Measurements from ENCODE around the gene TMEM244. TPM values are rescaled to one million over a fixed set of nuclear protein-coding genes. Genes with fewer than 3 reads are reported as not detected.

The TMEM244 gene
- total and polyA plus RNA-seq, 2 of the 4 experiments (the other 2 are of a cell fraction): 0.21 to 0.36 TPM

DNA sequence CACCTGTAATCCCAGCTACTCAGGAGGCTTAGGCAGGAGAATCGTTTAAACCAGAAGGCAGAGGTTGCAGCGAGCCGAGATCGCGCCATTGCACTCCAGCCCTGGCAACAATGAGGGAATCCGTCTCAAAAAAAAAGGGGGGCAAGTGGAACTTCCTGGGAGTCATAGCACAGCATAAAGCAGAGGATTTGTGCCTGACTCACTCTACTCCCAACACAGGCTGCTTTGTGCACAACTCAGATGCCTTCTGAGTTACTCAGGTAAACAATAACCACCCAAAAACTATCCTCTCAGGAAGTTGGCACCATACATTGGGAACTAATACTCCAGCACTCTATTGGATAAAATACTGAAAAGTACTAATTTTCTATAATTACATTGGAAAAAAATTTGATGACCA, 2.5 kb upstream of the TMEM244 start:
- no peak overlapping the region for H2BK15ac ChIP-seq (ENCODE audit: low read depth, low read length)
- peaks cover 4% of the 10 kb centered on the region; the same call in 1 of the 2 replicates for H3K9me1 ChIP-seq (ENCODE audit: insufficient read depth, low read length)
- no peak overlapping the region for H3K4me3 ChIP-seq (ENCODE audit: insufficient read depth, low read depth, low read length)
- H3K36me3 ChIP-seq (ENCODE audit: control insufficient read depth, insufficient read depth, low read length): no peaks in the 10 kb centered on the region
- in situ Hi-C loops (cut with MboI; ENCODE audit: low sequenced_read_pairs): no loop called here
- ChIA-PET POLR2A (ENCODE audit: unreplicated experiment) (no interaction called here), CTCF (no interaction called here)
- dilution Hi-C loops (cut with HindIII; ENCODE audit: low sequenced_read_pairs, unreplicated experiment): no loop called here
- H3K23ac ChIP-seq (ENCODE audit: low read depth, low read length): no peak overlapping the region
- no peak overlapping the region for H2AK9ac ChIP-seq (replicated peaks; ENCODE audit: low read depth, low read length, poor library complexity)
- H2BK120ac ChIP-seq (ENCODE audit: low read depth, low read length): no peak overlapping the region; the same call in 1 of the 2 replicates
- TF ChIP-seq FOS (IDR thresholded peaks at IDR 0.05; ENCODE audit: low read depth, low read length) (peak; percentile 57), CEBPB (IDR thresholded peaks at IDR 0.05; ENCODE audit: low read depth, low read length) (no peak), BHLHE40 (IDR thresholded peaks at IDR 0.05; ENCODE audit: low read depth, low read length) (peak; percentile 9; the same call in 1 of the 2 replicates), RAD21 (IDR thresholded peaks at IDR 0.05; ENCODE audit: low read length) (no peak)
- peaks cover 2% of the 10 kb centered on the region; the same call in 1 of the 2 replicates for H3K9me3 ChIP-seq (ENCODE audit: control insufficient read depth, insufficient read depth, low read length)
- no TSS peak for BruUV-seq (replicated peaks)
- peaks cover 12% of the 10 kb centered on the region for H3K4me1 ChIP-seq (ENCODE audit: control insufficient read depth, insufficient read depth, low read length)
- H3K27me3 ChIP-seq (ENCODE audit: control insufficient read depth, insufficient read depth, low read length): no peaks in the 10 kb centered on the region
- peak overlapping the region; percentile 86; the same call in 1 of the 2 replicates for H2AK5ac ChIP-seq (ENCODE audit: low read depth, low read length)
- no peak overlapping the region for H3K14ac ChIP-seq (replicated peaks; ENCODE audit: low read depth, low read length)
- H3K27ac ChIP-seq (ENCODE audit: insufficient read depth, low read length): no peak overlapping the region
- H3K9ac ChIP-seq (ENCODE audit: low read depth, low read length): no peak overlapping the region
- ATAC-seq (ENCODE audit: low read depth) (peak; percentile 75), DNase-seq (peak; percentile 89)
- no peak overlapping the region for H2AFZ ChIP-seq (replicated peaks; ENCODE audit: low read length, poor library complexity)
- no peak overlapping the region for H3K4me2 ChIP-seq (ENCODE audit: low read depth, low read length)
- H3K56ac ChIP-seq (ENCODE audit: extremely low read depth, insufficient read depth, low read length): no peak overlapping the region
- H2BK5ac ChIP-seq (ENCODE audit: low read depth, low read length, poor library complexity, severe bottlenecking): no peak overlapping the region
- H3K18ac ChIP-seq (ENCODE audit: low read depth, low read length): no peak overlapping the region
- intact Hi-C loops (cut with micrococcal nuclease): loop anchor here (5.0 kb wide), 2 partner anchors 266 to 286 kb away; no protein-coding TSS in a partner anchor
- H4K20me1 ChIP-seq (ENCODE audit: insufficient read depth, low read length): no peaks in the 10 kb centered on the region
- 76% methylated on average over 6 of the region's 6 CpGs; no CpG with 5 or more reads in 1 of the 2 experiments for WGBS, 2 experiments (ENCODE audit: extremely low coverage in 2 of 2, insufficient read length in 1 of 2)
- H3K79me1 ChIP-seq (ENCODE audit: low read depth in 1 of 2, low read length in 2 of 2): no peaks in the 10 kb centered on the region
- no peak overlapping the region for H3K4ac ChIP-seq (ENCODE audit: low read depth, low read length)
- no peak overlapping the region for H4K5ac ChIP-seq (ENCODE audit: low read depth, low read length)
- no peak overlapping the region for H2BK20ac ChIP-seq (ENCODE audit: low read depth, low read length)
- H4K91ac ChIP-seq (ENCODE audit: insufficient read depth, low read depth, low read length): no peak overlapping the region
- H4K8ac ChIP-seq (ENCODE audit: low read depth in 2 of 2, low read length in 2 of 2): no peak overlapping the region

All from IMR-90 (cell line).